Natural killer cell (primary cell): ENCODE data around the gene ATF6B. TPM values are rescaled to one million over a fixed set of nuclear protein-coding genes. Genes with fewer than 3 reads are reported as not detected.

Experiments
- ATAC-seq, 3 donors: fragments of 150-1000 bp in 2 of 3; fragments of 200-7000 bp in 1 of 3; cut with Tn5 transposase; 1 replicate in 1 of 3; 2 replicates in 2 of 3; pipeline ENCODE4 v1.10.0; 2021; ENCODE audit warnings: mild to moderate bottlenecking in 2 of 3, moderate library complexity in 2 of 3
- DNase-seq, 2 donors: peaks; one replicate each; pipeline versions ENCODE4 v3.0.0 to v3.0.0-alpha.2; 2013 to 2021; ENCODE audit warnings: mixed read lengths in 1 of 2
- H3K27ac ChIP-seq: one replicate; pipeline ENCODE4 v1.5.1; 2013; ENCODE audit warnings: mild to moderate bottlenecking, low read length
- H3K27me3 ChIP-seq: one replicate; pipeline ENCODE4 v1.6.1; 2013; ENCODE audit warnings: low read length; ENCODE audit not compliant: control insufficient read depth, insufficient read depth
- H3K36me3 ChIP-seq: one replicate; pipeline ENCODE4 v1.6.1; 2013; ENCODE audit warnings: low read length; ENCODE audit not compliant: control insufficient read depth, insufficient read depth
- H3K4me1 ChIP-seq: one replicate; pipeline ENCODE4 v1.6.1; 2013; ENCODE audit warnings: low read length; ENCODE audit not compliant: control insufficient read depth, insufficient read depth
- H3K4me3 ChIP-seq: one replicate; pipeline ENCODE4 v1.5.1; 2013; ENCODE audit warnings: low read length
- H3K9me3 ChIP-seq: one replicate; pipeline ENCODE4 v1.6.1; 2013; ENCODE audit warnings: low read length; ENCODE audit not compliant: control insufficient read depth, insufficient read depth
- H3K27ac Mint-ChIP-seq, 2 donors: one replicate each; pipeline ENCODE4 v1.8.0; 2022; ENCODE audit warnings: mild to moderate bottlenecking in 2 of 2, mixed read lengths in 2 of 2, moderate library complexity in 1 of 2
- H3K27me3 Mint-ChIP-seq, 2 donors: one replicate each; pipeline ENCODE4 v1.8.0; 2022; ENCODE audit warnings: low read depth in 2 of 2, mixed read lengths in 2 of 2
- H3K36me3 Mint-ChIP-seq: one replicate; pipeline ENCODE4 v1.8.0; 2022; ENCODE audit warnings: mixed read lengths
- H3K4me1 Mint-ChIP-seq, 2 donors: one replicate each; pipeline ENCODE4 v1.8.0; 2022; ENCODE audit warnings: mixed read lengths in 2 of 2
- H3K4me3 Mint-ChIP-seq: one replicate; pipeline ENCODE4 v1.8.0; 2022; ENCODE audit warnings: mild to moderate bottlenecking, moderate library complexity, mixed read lengths
- H3K9me3 Mint-ChIP-seq, 2 donors: one replicate each; pipeline ENCODE4 v1.8.0; 2022; ENCODE audit warnings: mixed read lengths in 2 of 2
- WGBS: methylation state at CpG from one replicate; pipeline ENCODE4 v1.1.7; 2013; ENCODE audit warnings: missing lambda C conversion rate; ENCODE audit not compliant: insufficient coverage; 5-methylcytosine and 5-hydroxymethylcytosine counted together
- intact Hi-C: fragments of 100-400 bp; cut with micrococcal nuclease; formaldehyde crosslinking; loops from one replicate; pipeline ENCODE4 v1.14.2; 2022
- total RNA-seq, 4 donors: library from RNA; stranded (reverse); fragments of 120-200 nt in 1 of 4; gene quantifications; one replicate each; pipeline versions ENCODE4 v1.2.3 to v1.2.4, GENCODE V29; 2013 to 2022
- TF ChIP-seq, protein P1 (sequence below): fragments of 200-600 bp; IDR thresholded peaks from one replicate; pipeline ENCODE4 v1.8.0; 2022; ENCODE audit warnings: antibody characterized with exemption

The ATF6B gene
- total RNA-seq, 3 donors from 2014 or later (not counting 1 experiment from before 2014, with no cell fraction given) = 157 to 187 (median 178) TPM

DNA sequence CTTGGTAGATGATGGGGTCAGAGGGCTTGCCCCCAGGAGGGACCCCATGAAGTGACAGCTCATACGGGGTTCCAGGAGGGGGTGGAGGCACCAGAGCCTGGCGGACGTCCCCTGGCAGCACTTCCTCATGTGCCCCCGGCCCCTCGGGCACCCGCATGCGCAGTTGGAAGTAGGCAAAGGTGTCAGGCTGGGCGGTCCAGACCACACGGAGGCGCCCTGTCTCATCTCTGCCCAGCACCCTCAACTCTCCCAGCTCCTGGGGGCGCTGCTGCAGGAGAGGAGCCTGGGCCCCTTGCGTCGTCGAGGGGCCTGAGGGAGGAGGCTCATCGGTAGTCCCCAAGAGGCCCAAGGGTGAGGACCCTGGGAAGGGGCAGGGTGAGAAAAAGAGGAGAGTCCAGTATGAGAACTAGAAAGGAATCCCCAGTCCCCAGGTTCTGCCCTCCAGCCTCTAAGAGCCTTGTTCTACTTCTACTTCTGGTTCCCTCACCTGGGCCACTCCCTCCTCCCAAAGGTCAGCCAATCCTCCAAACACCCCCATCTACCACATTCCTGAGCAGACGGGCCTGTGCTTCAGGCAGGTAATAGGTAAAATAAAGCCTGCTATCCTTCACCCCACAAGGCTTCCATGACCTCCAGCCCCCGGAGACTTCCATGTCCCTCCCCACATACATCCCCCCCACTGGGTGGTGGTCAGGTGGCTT is 42.1 kb downstream of the ATF6B start:
- Mint-ChIP-seq H3K4me3 (peak overlapping the region; percentile 28), H3K9me3 (no peaks in the 10 kb centered on the region), H3K4me1 (peaks cover 0 to 6% of the 10 kb centered on the region in 2 donors), H3K27ac (no peak overlapping the region), H3K27me3 (peaks cover 31 to 35% of the 10 kb centered on the region in 2 donors), H3K36me3 (no peaks in the 10 kb centered on the region)
- no peak overlapping the region for H3K4me3 ChIP-seq
- no peaks in the 10 kb centered on the region for H3K36me3 ChIP-seq
- H3K9me3 ChIP-seq = no peaks in the 10 kb centered on the region
- intact Hi-C loops = loop anchor here (2.0 kb wide), 1 partner anchor 69 kb away; the partner anchor contains the start of gene PPT2
- H3K27ac ChIP-seq = no peak overlapping the region
- H3K4me1 ChIP-seq = peaks cover 8% of the 10 kb centered on the region
- WGBS = 83% methylated on average over 16 of the region's 17 CpGs
- ATAC-seq (no peak), DNase-seq (no peak)
- peaks cover 18% of the 10 kb centered on the region for H3K27me3 ChIP-seq
- TF ChIP-seq, protein P1, sequence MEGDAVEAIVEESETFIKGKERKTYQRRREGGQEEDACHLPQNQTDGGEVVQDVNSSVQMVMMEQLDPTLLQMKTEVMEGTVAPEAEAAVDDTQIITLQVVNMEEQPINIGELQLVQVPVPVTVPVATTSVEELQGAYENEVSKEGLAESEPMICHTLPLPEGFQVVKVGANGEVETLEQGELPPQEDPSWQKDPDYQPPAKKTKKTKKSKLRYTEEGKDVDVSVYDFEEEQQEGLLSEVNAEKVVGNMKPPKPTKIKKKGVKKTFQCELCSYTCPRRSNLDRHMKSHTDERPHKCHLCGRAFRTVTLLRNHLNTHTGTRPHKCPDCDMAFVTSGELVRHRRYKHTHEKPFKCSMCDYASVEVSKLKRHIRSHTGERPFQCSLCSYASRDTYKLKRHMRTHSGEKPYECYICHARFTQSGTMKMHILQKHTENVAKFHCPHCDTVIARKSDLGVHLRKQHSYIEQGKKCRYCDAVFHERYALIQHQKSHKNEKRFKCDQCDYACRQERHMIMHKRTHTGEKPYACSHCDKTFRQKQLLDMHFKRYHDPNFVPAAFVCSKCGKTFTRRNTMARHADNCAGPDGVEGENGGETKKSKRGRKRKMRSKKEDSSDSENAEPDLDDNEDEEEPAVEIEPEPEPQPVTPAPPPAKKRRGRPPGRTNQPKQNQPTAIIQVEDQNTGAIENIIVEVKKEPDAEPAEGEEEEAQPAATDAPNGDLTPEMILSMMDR = no peak

DNA sequence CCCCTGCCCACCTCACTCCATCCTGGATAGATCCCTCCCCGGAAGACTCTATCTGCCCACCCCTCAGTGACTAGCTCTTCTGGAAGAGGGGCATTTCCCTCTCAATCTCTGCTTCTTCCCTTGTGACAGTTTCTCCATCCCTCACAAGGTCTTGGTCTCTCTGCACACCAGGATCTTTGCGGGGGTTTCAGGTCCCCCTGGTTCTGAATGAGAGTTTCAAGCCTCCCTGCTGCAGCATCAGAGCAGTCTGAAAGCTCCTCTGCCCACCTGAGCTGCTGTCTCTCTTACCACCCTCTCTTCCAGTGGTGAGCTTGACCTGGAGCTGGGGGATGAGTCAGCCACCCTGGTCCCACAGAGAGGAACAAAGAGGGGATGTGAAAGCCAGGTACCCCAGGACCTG is 43.3 kb downstream of the ATF6B start:
- Mint-ChIP-seq H3K9me3 (no peaks in the 10 kb centered on the region), H3K4me1 (peaks cover 0 to 6% of the 10 kb centered on the region in 2 donors), H3K4me3 (no peak overlapping the region), H3K36me3 (no peaks in the 10 kb centered on the region), H3K27me3 (peaks cover 31 to 32% of the 10 kb centered on the region in 2 donors), H3K27ac (no peak overlapping the region)
- intact Hi-C loops = no loop called here
- H3K36me3 ChIP-seq = no peaks in the 10 kb centered on the region
- WGBS = 92% methylated on average over 2 of the region's 2 CpGs
- no peaks in the 10 kb centered on the region for H3K9me3 ChIP-seq
- peaks cover 8% of the 10 kb centered on the region for H3K4me1 ChIP-seq
- no peak overlapping the region for H3K4me3 ChIP-seq
- ATAC-seq (no peak), DNase-seq (no peak)
- TF ChIP-seq, protein P1 = no peak
- H3K27ac ChIP-seq = no peak overlapping the region
- H3K27me3 ChIP-seq = peaks cover 18% of the 10 kb centered on the region

DNA sequence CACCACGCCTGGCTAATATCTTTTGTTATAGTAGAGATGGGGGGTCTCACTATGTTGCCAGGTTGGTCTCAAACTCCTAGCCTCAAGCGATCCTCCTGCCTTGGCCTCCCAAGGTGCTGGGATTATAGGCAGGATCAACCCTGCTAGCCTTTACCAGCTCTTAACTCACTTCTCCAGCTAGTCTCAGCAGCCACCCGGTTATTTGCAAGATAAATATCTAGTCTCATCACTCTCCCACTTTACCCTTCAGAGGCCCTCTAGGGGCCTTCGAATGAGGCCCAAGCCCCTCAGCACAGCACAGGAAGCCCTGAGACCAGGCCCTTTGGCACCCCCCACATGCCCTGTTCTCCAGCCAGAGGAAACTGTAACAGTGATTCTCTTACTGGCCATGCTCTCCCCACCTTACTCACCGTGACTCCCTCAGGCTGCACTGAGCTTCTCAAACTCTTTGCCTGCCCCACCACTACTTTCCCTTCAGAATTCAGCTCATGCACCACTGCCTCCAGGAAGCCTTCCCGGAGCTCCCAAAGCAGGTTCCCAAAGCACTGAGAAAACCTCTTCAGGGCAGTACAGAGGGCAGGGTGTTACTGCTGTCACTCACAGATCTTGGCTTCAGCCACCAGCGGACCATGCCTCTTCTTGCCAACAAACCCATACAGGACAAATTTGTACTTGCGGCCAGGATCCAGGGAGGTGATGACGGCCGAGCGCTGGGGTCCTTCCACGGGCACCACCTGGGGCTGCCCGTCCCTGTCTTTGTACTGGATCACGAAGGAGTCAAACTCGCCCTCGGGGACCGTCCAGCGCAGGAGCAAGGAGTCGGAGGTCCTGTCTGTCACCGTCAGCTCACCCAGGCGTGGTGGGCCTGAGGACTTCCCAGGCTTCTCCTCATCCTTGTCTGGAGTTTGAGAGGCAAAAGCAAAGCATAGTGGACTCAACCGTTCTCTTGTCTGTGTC is 44.0 kb downstream of the ATF6B start:
- no peaks in the 10 kb centered on the region for H3K36me3 ChIP-seq
- H3K4me1 ChIP-seq = peaks cover 8% of the 10 kb centered on the region
- no peak for DNase-seq
- WGBS = 89% methylated on average over 21 of the region's 22 CpGs
- H3K4me3 ChIP-seq = no peak overlapping the region
- Mint-ChIP-seq H3K36me3 (no peaks in the 10 kb centered on the region), H3K4me3 (no peak overlapping the region), H3K4me1 (peaks cover 0 to 6% of the 10 kb centered on the region in 2 donors), H3K27me3 (peaks cover 29 to 31% of the 10 kb centered on the region in 2 donors), H3K9me3 (no peaks in the 10 kb centered on the region), H3K27ac (no peak overlapping the region)
- intact Hi-C loops = no loop called here
- no peak overlapping the region for H3K27ac ChIP-seq
- peaks cover 18% of the 10 kb centered on the region for H3K27me3 ChIP-seq
- H3K9me3 ChIP-seq = no peaks in the 10 kb centered on the region
- ATAC-seq = no peak
- TF ChIP-seq, protein P1 = no peak
